HG02943 (cell line): ENCODE data around the gene ZNF487.
"Not testable (repeated sequence)": the region's sequence is repeated elsewhere in the genome, so short reads cannot be mapped to it uniquely, and the experiment has no call there.

Experiments used
- ATAC-seq: cut with Tn5 transposase; IDR thresholded peaks from one replicate; pipeline ENCODE4 v1.9.1; 2021; ENCODE audit warnings: mild to moderate bottlenecking, low read depth, moderate library complexity; ENCODE audit not compliant: unreplicated experiment

ZNF487 gene

GRCh38 chr10:43436291-43437140, at the start of gene ZNF487:
Gene ZNF487 (plus strand): TSS chr10:43437111. CDS start chr10:43475814, 38,703 bp downstream.
- peak; percentile 96 for ATAC-seq

- ATAC-seq = no peak
Observed at GRCh38 chr10:43387678-43388032, 49.3 kb upstream of the ZNF487 start.

GRCh38 chr10:43389867-43390266, 47.0 kb upstream of the ZNF487 start:
- no peak for ATAC-seq

GRCh38 chr10:43390333-43390732, 46.6 kb upstream of the ZNF487 start:
- ATAC-seq = no peak

- ATAC-seq = no peak
Observed at GRCh38 chr10:43390759-43391158, 46.2 kb upstream of the ZNF487 start.

GRCh38 chr10:43391496-43391895, 45.4 kb upstream of the ZNF487 start:
- ATAC-seq = no peak

GRCh38 chr10:43392748-43393147, 44.2 kb upstream of the ZNF487 start:
- ATAC-seq = no peak

- ATAC-seq = not testable (repeated sequence)
Observed at GRCh38 chr10:43393186-43393585, 43.7 kb upstream of the ZNF487 start.

- no peak for ATAC-seq
Observed at GRCh38 chr10:43393606-43394360, 43.1 kb upstream of the ZNF487 start.

- ATAC-seq = no peak
Observed at GRCh38 chr10:43394868-43395267, 42.0 kb upstream of the ZNF487 start.

GRCh38 chr10:43395571-43396060, 41.3 kb upstream of the ZNF487 start:
- no peak for ATAC-seq

- peak; percentile 50 for ATAC-seq
Observed at GRCh38 chr10:43396061-43396927, 40.6 kb upstream of the ZNF487 start.

- ATAC-seq = peak; percentile 84
Observed at GRCh38 chr10:43396928-43397624, 39.8 kb upstream of the ZNF487 start.

- no peak for ATAC-seq
Observed at GRCh38 chr10:43398939-43399319, 38.0 kb upstream of the ZNF487 start.

GRCh38 chr10:43399320-43400310, 37.3 kb upstream of the ZNF487 start:
- no peak for ATAC-seq

GRCh38 chr10:43401627-43402026, 35.3 kb upstream of the ZNF487 start:
- ATAC-seq = no peak

- no peak for ATAC-seq
Observed at GRCh38 chr10:43402176-43402575, 34.7 kb upstream of the ZNF487 start.

- no peak for ATAC-seq
Observed at GRCh38 chr10:43402880-43403452, 33.9 kb upstream of the ZNF487 start.
